HG03565 (cell line): ENCODE data around the gene MICOS13.

ENCODE experiments used
- ATAC-seq: cut with Tn5 transposase; IDR thresholded peaks from one replicate; pipeline ENCODE4 v1.9.1; 2021; ENCODE audit warnings: mild to moderate bottlenecking, moderate library complexity; ENCODE audit not compliant: unreplicated experiment

MICOS13 gene

DNA sequence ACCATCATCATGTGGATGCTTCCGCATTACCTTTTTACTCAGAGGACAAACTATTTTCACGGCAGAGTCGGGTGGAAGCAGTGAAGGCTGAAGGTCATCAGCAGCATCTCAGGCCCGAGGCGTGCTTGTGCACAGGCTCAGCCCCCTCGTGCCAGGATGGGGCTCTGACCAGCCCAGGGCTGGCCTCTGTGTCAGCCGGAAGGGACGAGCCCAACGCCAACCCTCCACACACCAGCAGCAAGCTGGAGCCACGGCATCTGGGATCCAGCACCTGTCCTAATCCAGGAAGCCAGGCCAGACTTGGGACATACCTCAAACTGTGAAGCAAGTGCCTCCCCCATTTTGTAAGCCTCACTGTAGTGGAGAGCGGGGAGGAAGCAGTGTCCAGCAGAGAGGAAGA, 11.1 kb downstream of the MICOS13 start:
- no peak for ATAC-seq

DNA sequence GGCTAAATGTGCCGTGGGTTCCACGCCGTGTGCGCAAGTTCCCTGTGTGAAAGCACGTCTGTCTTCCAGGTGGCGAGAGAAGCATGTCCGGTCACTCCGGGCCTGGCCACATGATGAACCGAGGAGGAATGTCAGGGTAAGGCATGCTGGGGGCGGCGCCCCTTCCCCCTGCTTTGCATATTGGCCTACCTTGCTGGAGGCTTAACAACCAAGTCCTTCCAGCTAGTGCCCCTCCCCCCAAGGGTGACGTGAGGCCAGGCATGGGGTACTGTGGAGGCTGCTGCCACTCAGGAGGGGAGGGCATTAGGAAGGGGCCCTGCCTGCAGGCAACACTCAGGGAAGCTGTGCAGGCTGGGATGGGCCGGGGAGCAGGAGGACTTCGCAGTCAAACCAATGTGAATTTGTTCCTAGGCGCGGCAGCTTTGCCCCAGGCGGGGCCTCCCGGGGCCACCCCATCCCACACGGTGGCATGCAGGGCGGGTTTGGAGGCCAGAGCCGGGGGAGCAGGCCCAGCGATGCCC, 12.5 kb downstream of the MICOS13 start:
- ATAC-seq, result no peak

DNA sequence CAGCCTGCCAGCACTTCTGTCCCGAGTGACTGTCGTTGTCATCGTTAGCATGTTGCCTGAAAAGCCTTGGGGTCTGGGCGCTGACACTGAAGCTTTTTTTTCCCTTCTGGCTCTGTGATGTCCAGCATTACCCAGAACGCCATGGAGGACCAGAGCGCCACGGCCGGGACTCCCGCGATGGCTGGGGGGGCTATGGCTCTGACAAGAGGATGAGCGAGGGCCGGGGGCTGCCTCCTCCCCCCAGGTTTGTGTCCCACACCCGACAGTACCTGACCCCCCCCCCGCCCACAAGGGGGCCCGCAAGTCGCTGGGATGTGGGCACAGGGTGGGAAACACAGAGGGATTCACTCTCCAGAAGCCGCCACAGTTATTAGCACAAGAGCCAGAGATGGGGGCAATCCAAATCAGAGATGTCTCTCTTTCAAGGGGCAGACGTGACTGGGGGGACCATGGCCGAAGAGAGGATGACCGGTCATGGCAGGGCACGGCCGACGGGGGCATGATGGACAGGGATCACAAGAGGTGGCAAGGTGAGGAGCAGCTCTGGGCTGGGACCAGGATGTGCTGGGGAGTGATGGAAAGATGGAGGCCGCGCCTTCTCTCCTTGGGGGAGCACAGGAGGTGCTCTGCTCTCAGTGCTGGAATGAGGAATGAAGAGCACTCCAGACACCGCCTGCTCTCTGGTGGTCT, 13.2 kb downstream of the MICOS13 start:
- ATAC-seq, result no peak

- ATAC-seq, result no peak
Measured at GRCh38 chr19:5665781-5666513, 14.4 kb downstream of the MICOS13 start.

DNA sequence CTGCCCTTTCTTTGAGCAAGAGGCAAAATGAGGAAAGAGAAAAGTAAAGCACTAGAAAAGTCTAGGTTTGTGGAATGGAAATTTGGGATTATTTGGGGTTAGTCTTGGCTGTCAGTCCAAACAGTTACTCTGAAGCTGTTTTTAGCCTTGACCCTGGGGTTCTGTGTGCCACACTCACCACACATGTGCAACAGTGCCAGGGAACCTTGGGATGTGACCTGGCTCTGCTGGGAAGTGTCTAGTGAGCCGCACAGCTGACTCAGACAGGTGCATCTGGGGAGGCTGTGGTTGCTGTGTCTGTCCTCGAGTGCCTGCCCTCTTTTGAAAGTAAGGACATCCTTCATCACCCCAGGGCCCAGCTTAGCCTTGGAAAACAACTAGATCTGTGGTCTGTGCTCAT, 15.8 kb downstream of the MICOS13 start:
- no peak for ATAC-seq

DNA sequence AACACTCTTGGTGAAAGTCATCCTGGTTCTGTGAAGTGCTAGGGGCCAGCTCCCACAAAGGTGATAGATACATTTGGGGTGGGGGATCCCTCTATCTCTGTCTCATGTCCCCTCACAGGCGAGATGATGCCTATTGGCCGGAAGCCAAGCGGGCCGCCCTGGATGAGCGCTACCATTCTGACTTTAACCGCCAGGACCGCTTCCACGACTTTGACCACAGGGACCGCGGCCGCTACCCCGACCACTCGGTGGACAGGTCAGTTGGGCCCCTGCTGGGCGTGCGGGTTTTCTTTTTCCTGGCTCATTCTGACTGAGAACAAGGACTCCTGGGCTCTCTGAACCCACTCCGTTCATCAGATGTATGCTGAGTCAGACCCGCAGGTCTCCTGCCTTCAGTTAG, 16.4 kb downstream of the MICOS13 start:
- no peak for ATAC-seq

DNA sequence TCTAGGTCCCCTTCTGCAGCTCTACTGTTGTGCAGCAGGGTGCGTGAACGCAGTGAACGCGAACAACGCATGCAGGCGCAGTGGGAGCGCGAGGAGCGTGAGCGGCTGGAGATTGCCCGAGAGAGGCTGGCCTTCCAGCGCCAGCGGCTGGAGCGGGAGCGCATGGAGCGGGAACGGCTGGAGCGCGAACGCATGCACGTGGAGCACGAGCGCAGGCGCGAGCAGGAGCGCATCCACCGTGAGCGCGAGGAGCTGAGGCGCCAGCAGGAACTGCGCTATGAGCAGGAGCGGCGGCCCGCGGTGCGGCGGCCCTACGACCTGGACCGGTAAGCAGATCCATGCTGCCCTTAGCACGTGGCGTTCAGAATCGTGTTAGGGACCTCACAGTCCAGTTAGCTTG, 18.8 kb downstream of the MICOS13 start:
- no peak for ATAC-seq

DNA sequence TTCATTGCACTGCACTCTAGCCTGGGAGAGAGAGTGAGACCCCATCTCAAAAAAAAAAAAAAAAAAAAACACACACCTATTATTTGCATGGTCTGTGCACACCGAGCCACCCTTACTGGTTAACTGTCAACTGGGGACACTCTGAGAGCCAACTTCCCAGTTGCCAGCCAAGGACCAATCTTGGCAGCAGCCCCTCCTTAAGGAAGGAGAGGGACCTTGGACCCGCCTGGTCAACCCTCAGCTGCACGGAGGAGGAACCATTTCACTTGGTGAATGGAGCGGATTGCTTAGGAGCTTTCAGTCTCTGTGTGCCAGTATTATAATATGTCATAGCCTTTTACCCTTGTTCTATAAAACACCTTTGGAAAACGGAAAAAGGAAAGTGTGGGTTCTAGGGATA, 24.9 kb downstream of the MICOS13 start:
- no peak for ATAC-seq

DNA sequence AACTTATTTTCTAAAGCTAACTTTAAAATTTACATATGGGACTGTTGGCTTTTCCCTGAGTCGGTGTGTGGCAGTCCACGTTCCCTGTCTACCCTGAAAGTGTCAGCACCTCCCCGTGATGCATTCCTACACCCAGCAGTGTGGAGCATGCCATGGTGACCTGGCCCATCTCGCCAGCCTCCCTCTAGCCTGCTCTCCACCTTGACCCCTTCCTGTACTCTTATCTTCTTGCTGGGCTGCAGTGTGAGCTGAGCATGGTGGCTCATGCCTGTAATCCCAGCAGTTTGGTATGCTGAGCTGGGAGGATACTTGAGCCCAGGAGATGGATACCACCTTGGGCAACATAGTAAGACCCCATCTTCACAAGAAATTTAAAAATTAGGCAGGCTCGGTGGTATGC, 25.4 kb downstream of the MICOS13 start:
- ATAC-seq, result no peak

DNA sequence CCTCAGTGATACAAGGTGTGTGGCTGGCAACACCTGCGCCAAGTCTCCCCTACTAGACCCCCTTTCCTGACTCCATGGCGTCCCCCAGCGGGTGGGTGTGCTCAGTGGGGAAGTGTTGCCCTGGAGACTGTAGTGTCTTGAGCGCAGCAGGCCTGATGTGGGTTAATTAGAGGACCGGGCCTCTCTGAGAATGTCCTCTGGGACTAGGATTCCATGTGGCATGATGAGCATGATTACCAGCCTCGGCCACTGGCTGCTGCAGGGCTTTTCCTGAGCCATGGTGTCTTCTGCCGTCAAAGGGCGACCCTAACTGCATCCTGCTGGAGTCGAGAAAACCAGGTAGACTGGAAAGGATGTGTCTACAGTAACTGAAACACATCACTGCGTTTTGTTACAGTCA, 28.1 kb downstream of the MICOS13 start:
- no peak for ATAC-seq

DNA sequence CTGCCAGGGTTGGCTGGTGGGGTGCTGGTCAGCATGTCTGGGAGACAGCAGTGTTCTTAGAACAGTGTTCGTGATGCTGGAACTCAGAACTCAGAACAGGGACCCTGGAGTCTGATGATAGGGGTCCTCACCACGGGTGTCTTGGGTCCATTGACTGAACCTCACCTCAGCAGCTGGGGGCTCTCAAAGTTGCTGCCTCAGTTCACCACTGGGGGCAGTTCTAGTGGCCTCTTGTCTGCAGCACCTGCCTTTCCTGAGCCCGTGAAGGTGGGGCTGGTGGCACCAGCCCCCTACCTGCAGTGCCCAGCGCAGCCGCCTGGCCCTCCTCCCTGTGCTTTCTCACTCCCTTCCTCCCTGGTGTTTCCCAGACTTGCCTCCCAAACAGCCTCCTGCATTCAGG, 29.0 kb downstream of the MICOS13 start:
- no peak for ATAC-seq

DNA sequence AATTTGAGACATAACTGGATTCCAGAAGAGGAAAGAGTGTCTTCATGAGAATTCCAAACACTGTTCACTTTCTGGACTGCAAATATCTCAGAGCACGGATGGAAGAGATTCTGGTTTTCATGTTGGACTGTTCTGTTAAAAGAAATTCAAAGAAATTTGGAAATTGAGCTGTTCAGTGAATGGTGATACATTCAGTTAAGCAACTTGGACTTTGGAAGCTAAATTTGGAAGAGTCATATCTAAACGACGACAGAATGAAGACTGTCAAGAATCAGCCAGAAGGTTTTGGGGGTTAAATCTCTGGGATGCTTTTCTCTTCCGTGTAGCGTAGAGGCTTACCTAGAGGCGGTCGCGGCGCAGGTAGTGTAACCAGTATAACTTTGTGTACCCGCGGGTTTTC, 31.9 kb downstream of the MICOS13 start:
- ATAC-seq, result no peak

DNA sequence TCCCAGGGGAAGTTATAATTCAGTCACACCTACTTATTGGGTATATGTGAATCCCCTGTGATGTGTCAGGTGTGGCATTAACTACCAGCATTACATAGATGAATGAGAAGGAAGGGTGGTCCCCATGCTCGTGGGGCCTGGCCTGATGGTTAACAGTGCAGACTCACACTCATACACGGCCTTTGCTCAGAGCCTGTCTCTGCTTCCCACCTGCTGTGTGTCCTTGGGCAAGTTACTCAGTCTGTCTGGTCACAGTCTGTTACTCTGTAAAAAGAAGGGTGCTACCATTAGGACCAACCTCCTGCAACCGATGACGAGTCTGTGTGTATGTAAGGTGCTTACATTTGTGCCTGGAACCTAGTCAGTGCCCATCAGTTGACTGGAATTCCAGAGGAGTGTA, 33.6 kb downstream of the MICOS13 start:
- ATAC-seq, result no peak

DNA sequence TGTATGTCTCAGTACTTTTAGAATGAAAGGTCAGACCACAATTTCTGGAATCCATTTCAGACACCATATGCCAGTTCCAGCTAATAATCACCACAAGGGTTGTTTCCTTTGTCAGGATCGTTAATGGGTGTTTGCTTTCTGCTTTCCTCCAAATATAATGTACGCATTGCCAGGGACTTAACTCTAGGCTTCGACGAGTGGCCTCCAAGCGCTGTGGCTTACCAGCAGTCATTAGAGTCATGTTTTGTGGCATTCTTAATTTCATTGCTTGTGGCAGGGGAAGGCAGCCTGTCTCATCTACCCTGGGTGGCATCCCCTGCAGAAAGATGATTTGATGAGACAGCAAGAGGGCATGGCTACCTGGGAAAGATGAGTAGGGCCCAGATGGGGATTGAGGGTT, 34.9 kb downstream of the MICOS13 start:
- no peak for ATAC-seq

- ATAC-seq, result no peak
Measured at GRCh38 chr19:5644037-5644436, 36.3 kb downstream of the MICOS13 start.

DNA sequence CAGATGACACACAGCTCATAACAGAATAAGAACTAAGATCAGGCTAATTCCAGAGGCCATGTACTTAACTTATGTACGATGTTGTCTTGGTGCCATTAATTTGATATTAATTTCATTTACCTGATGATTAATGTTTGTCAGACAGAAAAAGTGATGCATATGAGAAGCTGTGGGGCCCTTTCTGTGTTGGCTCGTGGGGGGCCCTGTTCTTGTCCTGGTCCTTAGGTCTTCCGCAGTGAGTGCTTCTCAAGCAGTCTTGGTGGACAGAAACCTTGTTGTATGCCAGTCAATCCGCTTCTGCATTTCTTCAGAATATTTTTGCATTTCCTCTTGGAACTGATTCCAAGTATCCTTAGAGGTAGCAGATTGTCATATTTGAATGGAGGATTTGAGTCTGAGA, 37.3 kb downstream of the MICOS13 start:
- no peak for ATAC-seq

- ATAC-seq, result no peak
Measured at GRCh38 chr19:5642204-5642603, 38.1 kb downstream of the MICOS13 start.

DNA sequence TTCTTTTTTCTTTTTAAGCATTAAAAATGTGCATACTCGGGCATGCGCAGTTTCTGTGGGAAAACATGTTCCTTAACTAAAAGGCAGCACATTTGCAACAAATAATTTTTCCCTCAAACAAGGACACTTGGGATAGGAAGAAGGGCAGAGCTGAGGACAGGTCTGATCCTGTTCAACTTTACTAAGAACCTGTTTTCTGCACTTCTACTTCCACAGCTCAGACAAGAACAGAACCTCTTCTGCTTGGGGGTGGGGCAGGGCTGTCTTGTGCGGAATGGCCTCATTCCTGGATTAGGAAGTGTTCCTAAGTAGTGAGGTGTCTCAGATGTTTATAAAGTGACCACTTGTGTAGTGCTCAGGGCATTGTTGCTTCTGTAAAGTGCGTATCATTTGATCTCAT, 39.1 kb downstream of the MICOS13 start:
- no peak for ATAC-seq

GRCh38 chr19:5637971-5638370, 42.3 kb downstream of the MICOS13 start:
- no peak for ATAC-seq

GRCh38 chr19:5635427-5635826, 44.9 kb downstream of the MICOS13 start:
- no peak for ATAC-seq

GRCh38 chr19:5632657-5633056, 47.7 kb downstream of the MICOS13 start:
- no peak for ATAC-seq

DNA sequence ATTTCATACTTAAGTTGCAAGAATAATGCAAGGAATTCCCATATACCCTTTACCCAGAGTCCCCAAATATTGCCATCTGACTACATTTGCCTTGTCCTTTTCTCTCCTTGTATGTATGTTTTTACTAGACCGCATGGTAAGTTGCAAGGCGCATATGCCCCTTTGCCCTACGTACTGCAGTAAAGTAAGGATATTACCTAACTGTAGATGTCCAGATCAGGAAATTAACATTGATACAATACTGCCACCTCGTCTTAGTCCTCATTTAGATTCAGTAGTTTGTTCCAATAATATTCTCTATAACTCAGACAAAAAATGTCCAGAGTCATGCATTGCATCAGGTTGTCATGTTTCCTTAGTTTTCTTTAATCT, 48.1 kb downstream of the MICOS13 start:
- no peak for ATAC-seq
